Stimulated activated CD4-positive, alpha-beta T cell treated with anti-CD3 and anti-CD28 coated beads, Interleukin-12 subunit alpha, Interleukin-12 subunit beta, amount 100 ng/mL, for 48 hours (primary cell): ENCODE data around the gene TMPRSS11F.

ENCODE experiments used
- DNase-seq, 3 donors: peaks; one replicate each; pipeline ENCODE4 v3.0.0-alpha.2; 2020; ENCODE audit warnings: low read depth in 2 of 3, low spot score in 1 of 3

TMPRSS11F gene

DNA sequence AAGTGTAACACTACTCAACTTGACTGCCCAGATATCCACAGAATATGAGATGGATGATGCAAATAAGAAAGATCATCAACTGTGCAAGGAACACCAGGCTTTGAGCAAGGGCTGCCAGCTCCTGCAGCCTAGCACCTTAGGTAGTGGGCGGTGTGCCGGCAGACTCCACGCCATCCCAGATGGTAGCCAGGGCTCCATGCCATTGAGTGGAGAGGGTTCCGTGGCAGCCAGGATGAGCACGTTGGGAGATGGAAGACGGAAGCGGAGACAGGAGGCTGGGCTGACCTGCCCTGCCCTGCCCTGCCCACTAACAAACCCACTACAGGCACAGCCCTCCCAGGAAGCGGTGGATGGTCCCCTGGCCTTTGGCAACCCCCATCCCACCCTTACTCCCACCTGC is 51.9 kb downstream of the TMPRSS11F start:
- no peak for DNase-seq

DNA sequence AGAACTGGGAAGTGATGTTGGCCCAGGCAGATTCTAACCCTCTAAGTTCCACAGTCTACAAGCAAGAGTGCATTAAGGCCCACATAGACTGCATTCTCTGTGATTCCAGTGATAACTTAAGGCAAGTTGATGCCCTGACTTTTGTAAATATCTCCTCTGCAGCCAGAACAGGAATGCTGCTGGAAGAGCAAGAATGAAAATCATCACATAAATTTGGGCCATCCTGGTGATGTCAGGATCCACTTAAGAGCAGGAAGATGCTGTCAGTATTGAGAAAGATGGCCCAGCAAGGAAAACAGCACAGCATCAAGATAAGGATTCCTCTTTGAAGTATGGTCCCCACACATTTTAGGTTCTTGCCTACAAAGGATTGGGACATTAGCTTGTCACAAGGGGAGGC is 52.4 kb downstream of the TMPRSS11F start:
- DNase-seq = no peak

DNA sequence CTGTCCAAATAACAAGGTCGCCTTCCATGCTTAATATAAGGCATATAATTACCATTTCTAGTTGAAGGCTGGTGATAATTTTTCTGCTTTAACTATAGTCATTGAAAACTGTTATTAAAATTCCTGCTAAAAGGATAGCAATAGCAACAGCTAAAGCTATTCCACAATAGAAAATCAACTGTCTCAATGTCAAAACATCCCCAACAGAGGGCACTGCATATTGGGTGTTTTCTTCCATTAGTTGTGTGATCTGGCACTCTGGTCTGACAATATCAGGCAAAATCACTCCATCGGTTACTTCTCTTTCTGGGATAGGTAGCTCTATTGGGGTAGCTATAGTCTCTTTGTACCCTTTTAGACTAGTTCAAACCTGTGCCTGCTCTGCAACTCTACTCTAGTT is 53.5 kb downstream of the TMPRSS11F start:
- no peak for DNase-seq

- no peak for DNase-seq
These were observed 55.3 kb downstream of the TMPRSS11F start for GRCh38 chr4:68074397-68074796.

- no peak for DNase-seq
These were observed 59.4 kb downstream of the TMPRSS11F start for GRCh38 chr4:68070302-68070701.

- no peak for DNase-seq
These were observed 67.2 kb downstream of the TMPRSS11F start for GRCh38 chr4:68062501-68062900.

- no peak for DNase-seq
These were observed 91.4 kb downstream of the TMPRSS11F start for GRCh38 chr4:68038272-68038671.

- DNase-seq = no peak
These were observed 108.5 kb downstream of the TMPRSS11F start for GRCh38 chr4:68021185-68021584.

- no peak for DNase-seq
These were observed 118.0 kb downstream of the TMPRSS11F start for GRCh38 chr4:68011684-68012083.
